ENCODE results near the gene ZFP64.

Gene ZFP64

GRCh38 chr20:52217689-52218395 lies 26.3 kb upstream of the ZFP64 start:
- TF ChIP-seq, protein P1, sequence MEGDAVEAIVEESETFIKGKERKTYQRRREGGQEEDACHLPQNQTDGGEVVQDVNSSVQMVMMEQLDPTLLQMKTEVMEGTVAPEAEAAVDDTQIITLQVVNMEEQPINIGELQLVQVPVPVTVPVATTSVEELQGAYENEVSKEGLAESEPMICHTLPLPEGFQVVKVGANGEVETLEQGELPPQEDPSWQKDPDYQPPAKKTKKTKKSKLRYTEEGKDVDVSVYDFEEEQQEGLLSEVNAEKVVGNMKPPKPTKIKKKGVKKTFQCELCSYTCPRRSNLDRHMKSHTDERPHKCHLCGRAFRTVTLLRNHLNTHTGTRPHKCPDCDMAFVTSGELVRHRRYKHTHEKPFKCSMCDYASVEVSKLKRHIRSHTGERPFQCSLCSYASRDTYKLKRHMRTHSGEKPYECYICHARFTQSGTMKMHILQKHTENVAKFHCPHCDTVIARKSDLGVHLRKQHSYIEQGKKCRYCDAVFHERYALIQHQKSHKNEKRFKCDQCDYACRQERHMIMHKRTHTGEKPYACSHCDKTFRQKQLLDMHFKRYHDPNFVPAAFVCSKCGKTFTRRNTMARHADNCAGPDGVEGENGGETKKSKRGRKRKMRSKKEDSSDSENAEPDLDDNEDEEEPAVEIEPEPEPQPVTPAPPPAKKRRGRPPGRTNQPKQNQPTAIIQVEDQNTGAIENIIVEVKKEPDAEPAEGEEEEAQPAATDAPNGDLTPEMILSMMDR (IDR thresholded peaks at IDR 0.05; ENCODE audit: insufficient read depth, low read depth, low read length, missing control alignments) = no peak
- DNase-seq (ENCODE audit: low read depth) = no peak
- H3K4me3 ChIP-seq (ENCODE audit: low read length) = no peak overlapping the region

GRCh38 chr20:52213995-52214394 lies 22.4 kb upstream of the ZFP64 start:
- DNase-seq (ENCODE audit: low read depth) = no peak
- TF ChIP-seq, protein P1 (IDR thresholded peaks at IDR 0.05; ENCODE audit: insufficient read depth, low read depth, low read length, missing control alignments) = no peak
- no peak overlapping the region for H3K4me3 ChIP-seq (ENCODE audit: low read length)

DNA sequence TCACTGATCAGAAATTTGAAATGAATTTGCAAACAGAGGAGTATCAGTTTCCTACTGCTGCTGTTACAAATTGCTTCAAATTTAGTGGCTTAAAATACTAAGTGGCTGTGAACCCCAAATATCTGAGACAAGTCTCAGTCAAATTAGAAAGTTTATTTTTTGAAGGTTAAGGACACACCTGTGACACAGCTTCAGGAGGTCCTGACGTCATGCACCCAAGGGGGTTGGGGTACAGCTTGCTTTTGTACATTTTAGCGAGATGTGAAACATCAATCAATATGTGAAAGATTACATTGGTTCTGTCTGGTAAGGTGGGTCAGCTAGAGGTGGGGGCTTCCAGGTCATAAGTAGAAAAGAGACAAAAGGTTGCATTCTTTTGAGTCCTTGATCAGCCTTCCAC lies 21.4 kb upstream of the ZFP64 start:
- no peak overlapping the region for H3K4me3 ChIP-seq (ENCODE audit: low read length)
- TF ChIP-seq, protein P1 (IDR thresholded peaks at IDR 0.05; ENCODE audit: insufficient read depth, low read depth, low read length, missing control alignments) = no peak
- DNase-seq (ENCODE audit: low read depth) = no peak

DNA sequence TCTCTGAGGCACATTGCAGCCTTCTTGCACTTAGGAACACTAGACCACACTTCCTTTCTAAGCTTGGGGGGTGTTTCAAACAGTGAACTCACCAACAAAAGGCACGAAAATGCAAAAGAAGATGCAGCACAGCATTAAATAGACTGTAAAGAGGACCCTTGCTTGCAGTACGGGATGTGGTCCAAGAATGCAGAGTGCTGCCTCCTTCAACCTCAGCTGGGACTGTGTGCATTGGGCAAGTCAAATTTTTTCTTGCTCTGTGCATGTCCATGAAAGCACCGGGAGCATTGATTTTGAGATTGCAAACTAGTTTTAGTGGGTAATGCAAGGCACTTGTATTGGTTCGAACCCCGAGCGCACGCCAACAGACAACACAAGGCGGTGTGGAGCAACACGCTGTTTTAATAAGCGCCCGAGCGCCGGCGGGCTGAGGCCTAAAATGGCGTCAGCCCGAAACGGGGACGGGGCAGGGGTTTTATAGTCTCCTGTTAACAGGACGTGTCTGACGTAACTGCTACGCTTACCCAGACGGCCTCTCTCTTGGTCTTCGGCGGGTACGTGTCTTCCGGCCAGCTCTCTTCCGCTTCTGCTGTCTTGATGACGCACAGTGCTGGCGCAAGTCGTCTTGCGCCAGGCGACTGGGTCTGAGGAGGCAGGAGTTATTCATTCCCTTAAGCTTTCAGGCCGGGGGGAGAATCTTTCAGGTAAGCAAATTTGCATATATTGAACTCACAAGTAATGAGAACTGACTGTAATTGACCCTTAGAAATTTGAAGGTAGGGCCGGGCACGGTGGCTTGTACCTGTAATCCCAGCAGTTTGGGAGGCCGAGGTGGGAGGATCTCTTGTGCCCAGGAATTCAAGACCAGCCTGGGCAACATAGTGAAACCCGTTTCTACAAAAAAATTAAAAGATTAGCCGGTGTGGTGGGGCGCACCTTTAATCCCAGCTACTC lies 18.7 kb upstream of the ZFP64 start:
- DNase-seq (ENCODE audit: low read depth) = no peak
- TF ChIP-seq, protein P1 (IDR thresholded peaks at IDR 0.05; ENCODE audit: insufficient read depth, low read depth, low read length, missing control alignments) = no peak
- H3K4me3 ChIP-seq (ENCODE audit: low read length) = no peak overlapping the region

DNA sequence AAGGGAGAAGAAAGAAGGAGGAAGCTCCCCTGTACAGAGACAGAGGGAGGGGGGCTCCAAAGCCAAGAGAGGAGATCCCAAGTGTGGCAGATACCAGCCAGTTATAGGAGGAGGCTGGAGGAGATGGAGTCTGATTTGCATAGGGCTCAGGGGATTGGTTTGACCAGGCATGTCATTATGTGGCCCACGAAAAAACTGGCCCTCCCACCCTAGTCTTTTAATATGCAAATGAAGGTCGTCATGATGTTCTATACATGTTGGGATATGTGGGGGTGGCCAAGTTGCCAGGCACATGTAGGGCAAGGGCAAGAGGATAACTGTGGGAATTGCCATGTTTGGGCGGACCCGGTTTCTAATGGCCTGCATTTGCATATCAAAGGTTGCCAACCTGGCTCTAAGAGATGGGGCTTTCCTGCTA lies 17.6 kb upstream of the ZFP64 start:
- TF ChIP-seq, protein P1 (IDR thresholded peaks at IDR 0.05; ENCODE audit: insufficient read depth, low read depth, low read length, missing control alignments) = no peak
- DNase-seq (ENCODE audit: low read depth) = no peak
- H3K4me3 ChIP-seq (ENCODE audit: low read length) = no peak overlapping the region

DNA sequence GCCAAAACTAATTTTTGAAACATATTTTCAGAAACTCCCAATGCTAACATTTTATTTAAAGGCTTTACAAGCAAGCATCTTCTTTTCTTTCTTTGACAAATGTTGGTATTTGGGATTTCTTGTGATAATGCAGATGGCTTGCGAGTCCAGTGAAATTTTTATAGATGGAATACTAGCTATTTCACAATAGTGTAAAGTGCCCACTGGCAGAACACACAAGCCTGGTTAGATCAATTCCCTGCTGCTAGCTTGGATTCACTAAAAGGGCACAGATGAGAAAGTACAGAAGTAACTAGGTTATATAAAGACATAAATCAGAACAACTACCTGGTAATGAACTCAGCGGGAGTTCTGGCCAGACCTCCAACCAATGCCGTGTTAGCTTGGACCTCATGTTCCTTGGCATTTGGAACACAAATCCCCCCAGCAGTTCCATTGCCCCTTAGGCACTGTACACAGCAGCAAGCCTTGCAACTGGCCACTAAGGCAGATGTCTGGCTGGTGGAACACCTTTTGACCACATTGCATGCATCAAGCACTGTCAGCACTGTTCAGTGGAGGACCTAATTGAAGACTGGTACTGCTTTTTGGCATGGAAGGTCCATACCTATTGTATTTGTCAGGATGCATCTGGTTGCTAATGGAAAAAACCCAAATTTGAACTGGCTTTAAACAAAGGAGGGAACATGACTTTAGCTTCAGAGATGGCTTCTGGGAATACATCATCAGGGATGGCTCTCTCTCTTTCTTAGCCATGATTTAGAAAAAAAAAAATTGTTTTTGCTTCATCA lies 15.6 kb upstream of the ZFP64 start:
- no peak overlapping the region for H3K4me3 ChIP-seq (ENCODE audit: low read length)
- TF ChIP-seq, protein P1 (IDR thresholded peaks at IDR 0.05; ENCODE audit: insufficient read depth, low read depth, low read length, missing control alignments) = no peak
- DNase-seq (ENCODE audit: low read depth) = no peak
